ENCODE measurements around the gene CD276.
"Not testable (repeated sequence)": the region's sequence is repeated elsewhere in the genome, so short reads cannot be mapped to it uniquely, and the experiment has no call there.

CD276 gene

DNA sequence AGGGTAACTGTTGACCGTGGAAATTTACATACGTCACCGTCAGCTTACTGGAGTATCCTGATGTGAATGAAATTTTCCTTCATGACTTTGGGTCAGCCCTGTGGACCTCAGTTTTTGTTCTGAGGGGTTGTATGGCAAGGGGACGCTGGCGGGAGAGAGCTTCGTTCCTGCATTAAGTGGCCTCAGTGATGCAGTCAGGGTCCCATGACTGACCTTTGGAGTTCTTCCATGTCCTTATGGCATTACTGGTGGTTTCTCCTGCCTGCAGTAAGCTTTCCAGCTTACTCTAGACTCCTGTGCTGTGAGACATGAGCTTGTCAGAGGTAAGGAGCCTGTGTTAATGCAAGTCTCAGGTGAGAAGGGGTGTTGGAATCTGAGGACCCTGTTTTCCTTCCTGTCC lies 1.8 kb downstream of the CD276 start:
- DNase-seq: no peak

DNA sequence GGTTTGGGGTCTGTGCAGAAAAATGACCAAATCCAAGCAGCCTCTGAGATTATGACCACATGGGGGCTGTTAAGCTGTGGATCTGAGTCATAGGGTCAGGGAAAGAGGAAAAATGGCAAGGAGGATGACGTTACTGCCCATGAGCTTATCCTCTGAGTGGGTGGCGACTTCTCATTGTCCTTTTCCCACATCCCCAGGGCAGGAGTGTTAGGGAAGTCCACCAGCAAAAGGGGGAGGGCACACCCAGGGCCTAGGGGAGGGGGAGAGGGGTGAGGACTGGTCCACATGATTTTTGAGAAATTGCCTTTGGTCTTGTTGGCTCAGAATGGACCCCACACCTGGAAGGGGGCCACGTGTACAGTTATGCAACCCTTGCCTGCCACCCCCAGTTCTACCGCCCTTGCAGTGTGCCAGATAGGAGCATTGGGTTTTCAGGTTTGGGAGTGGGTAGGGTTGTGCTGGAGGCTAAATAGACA lies 2.6 kb downstream of the CD276 start:
- DNase-seq: no peak

DNA sequence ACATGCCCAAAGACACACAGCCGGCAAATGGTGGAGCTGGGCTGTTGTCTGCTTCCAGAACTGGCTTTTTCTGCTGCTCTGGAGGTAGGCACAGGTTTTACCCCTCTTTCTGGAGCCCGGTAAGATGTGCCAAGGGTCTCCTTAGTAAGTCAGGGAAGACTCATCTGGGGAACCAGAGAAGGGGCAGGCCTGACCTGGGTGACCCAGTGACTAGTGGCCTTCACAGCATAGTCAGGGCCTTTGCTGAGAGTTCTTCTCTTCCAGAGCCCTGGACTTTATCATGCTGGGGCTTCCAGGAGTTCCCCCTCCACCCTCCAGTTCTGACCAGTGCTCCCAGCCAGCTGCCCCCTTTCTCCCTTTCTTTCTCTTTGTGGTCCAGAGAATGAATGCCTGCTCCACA lies 3.2 kb downstream of the CD276 start:
- DNase-seq: no peak

DNA sequence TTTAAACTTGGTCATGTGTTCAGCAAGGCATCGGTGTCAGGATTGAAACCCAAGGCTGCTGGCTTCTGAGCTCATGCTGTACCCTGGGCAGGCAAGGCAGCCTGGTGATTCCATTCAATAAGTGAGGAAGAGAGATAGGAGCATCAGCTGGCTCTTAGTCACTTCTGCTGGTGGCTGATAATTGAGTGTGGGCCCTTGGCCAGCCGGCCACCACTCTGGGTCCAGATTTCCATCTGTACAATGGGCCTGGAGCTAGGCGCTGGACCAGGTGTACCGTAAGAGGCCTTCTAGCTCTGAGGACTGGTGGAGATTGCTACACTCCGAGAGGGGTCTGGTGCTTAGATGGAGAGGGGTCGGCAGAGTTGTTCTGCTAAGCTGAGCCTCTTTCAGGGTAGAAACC lies 4.3 kb downstream of the CD276 start:
- no peak for DNase-seq

DNA sequence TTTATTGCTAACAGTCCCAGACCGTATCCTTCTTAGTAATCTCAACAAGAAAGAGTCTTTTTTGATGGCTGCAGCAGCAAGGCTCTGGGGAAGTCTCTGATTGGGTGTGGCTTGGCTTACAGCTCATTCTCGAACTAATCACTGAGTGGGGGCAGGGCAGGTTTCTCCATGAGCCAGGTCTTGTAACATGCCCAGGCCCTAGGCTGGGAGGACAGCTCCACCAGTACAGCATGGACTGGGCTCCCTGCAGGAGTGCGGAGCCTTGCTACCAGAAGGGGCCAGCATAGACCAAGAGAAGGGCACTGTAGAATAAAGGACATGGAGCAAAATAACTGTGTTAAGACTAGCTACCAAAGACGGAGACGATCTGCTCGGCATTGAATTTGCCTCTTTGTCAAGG lies 7.2 kb downstream of the CD276 start:
- no peak for DNase-seq

DNA sequence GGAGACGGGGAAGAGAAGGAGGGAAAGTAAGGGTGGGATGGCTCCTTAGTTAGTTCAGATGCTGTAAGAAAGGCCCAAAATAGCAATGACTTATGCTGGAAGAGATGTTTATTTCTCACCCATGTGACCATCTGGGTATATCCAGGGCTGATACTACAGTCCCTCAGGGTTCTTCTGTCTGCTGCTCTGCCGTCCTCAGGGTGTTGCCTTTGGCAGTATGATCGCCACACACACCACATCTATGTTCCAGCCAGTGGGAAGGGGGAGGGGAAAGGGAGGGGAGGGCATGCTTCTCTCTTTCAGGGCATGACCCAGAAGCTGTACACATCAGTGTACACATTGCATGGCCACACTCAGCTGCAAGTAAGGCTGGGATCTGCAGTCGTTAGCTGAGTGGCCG lies 10.2 kb downstream of the CD276 start:
- no peak for DNase-seq

DNA sequence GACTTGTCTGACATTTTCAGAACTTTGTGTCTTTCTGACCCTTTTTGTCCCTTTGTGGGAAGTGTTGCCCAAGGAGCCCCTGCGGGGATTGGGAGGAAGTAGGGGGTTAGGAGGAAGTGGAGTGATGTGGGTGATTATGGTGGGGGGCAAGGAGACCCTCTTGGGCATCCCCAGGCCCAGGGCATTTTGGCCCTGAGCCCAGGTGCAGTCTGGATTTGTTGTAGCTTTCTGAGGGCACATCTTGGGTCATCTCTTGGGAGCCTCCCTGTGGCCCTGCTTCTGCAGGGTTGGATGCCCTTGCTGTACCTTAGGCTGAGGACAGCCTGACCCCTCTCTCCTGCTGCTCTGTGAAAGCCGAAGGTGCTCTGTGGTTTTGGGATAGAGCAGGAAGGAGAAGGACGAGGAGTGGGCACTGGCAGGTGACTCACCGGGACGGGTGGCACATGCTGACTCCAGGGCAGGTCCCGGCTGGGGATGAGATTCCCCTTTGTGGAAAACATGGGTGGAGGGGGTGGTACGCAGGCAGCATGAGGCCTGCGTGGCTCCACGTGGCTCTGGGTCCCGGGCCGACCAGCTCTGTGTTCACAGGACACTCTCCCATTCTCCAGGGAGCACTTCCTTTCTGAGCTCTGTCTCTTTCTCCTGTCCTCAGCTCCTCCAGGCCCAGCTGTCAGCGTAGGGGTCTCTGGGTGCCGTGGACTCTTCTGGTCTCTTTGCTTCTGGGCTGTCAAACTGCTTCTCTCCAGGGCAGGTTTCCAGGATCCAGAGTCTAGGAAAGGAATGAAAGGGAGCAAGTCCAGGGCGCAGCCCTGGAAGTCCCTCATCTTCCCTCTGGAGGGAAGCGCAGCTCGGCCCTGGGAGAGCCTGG lies 11.8 kb downstream of the CD276 start:
- no peak for DNase-seq

DNA sequence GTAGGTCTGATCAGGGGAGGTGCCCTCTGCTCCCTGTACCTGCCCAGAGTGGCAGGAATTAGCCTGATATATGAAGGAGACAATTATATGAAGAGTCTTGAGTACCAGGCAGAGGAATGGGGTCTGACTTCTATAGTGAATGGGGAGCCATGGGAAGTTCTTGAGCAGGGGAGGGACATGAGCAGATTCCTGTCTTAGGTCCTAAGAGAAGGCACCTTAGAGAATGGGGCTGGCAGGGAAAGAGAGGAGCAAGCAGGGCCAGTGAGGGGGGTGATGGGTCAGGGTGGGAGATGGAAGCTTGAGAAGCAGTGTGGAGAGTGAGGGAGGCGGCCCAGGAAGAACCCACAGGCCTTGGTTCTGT lies 12.4 kb downstream of the CD276 start:
- no peak for DNase-seq

DNA sequence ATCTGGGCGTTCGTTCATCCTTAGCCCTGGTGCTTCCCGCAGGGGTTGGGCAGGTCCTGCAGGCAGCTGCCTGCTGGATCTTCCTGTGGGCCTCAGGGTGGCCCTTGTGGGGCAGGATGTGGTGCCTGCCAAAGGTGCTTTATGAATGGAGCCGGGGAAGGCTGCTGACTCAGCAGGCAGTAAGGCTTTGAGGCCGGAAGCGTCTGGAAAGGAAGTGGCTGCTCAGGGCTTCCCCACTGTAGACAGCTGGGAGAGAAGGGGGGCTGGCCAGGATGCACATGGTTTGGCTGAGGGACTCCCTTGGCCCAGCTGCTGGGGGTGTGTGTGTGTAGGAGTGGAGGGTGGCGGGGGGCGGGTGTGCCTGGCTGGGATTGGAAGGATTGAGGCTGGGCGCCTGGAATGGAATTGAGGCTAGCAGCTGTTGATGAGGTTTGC lies 12.9 kb downstream of the CD276 start:
- peak; percentile 54 for DNase-seq

DNA sequence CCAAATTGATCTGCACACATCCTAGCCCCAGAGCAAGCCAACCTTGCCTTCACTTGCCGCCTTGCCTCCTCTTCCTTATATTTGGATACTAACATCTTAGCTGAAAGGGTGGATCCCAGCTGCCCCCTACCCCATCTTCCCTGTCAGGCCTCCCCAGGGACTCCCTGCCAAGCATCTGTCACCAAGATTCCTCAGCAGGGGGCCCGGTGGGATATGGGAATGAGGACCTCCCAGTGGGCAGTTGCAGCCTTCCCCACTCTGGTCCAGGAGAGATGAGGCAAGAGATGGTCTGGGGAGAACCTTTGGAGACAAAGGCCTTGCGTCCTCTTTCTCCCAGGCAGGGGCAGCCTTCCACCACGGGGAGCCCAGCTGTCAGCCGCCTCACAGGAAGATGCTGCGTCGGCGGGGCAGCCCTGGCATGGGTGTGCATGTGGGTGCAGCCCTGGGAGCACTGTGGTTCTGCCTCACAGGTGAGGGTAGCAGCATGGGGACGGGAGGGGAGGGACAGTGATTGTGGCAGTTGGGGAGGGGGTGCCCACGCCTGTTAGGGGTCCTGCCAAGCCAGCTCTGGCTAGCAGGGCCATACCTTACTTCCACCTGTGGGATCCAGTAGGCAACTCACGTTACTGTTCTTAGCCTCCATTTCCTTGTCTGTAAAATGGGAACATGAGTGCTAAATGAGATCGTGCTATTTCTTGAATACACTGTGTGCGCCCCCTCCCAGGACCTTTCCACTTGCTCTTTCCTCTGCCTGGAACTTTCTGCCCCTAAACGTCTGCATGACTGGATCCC lies 15.3 kb downstream of the CD276 start:
- no peak for DNase-seq

DNA sequence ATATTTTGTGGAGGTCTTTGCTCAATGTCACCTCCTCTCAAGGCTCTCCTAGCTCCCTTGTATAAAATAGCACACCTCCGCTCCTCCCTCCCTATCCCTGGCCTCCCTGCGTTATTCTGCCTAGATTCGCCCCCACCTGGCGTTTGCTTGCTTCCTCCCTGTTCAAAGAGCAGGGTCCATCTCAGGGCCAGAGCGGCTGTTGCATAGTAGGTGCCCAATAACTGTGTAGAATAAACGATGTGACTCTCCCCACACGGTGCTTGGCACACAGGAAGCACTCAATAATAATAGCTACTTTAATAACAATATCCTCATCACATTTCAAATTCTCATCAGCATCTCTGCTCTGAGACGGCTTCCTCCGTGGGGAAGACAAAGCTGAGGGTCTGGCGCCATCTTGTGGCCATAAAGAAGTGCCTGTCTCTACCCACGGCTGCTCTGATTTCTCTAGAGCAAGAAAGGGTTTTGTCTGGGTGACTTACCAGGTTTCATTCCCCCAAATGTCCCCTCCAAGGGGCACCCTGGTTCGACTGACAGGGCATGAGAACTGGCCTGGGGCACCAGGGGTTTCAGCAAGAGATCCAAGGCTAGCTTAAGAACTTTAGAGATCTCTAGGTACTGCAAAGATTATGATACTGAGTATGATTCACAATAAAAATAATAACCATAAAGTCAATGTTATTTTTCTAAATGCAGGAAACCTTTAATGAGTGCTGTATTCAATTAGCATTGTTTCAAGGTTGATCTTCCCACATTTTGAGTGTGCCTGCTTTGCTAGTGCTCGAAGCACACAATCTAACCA lies 16.1 kb downstream of the CD276 start:
- peak; percentile 69 for DNase-seq

DNA sequence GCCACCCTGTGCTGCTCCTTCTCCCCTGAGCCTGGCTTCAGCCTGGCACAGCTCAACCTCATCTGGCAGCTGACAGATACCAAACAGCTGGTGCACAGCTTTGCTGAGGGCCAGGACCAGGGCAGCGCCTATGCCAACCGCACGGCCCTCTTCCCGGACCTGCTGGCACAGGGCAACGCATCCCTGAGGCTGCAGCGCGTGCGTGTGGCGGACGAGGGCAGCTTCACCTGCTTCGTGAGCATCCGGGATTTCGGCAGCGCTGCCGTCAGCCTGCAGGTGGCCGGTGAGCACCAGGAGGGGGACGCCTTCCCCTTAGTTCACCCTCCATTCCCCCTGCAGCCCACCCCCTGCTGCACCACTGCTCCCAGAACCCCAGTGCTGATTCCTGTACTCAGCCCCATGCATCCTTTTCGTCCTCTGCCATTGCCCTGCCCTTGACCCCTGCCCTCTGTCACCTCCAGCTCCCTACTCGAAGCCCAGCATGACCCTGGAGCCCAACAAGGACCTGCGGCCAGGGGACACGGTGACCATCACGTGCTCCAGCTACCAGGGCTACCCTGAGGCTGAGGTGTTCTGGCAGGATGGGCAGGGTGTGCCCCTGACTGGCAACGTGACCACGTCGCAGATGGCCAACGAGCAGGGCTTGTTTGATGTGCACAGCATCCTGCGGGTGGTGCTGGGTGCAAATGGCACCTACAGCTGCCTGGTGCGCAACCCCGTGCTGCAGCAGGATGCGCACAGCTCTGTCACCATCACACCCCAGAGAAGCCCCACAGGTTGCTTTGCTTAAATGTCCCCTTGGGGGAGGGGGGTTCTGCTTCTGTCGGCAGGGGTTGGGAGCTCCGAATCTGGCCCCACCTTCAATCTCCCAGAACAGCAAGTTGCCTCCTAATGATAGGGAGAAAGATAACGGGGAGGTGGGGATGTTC lies 18.4 kb downstream of the CD276 start:
- not testable (repeated sequence) for DNase-seq

DNA sequence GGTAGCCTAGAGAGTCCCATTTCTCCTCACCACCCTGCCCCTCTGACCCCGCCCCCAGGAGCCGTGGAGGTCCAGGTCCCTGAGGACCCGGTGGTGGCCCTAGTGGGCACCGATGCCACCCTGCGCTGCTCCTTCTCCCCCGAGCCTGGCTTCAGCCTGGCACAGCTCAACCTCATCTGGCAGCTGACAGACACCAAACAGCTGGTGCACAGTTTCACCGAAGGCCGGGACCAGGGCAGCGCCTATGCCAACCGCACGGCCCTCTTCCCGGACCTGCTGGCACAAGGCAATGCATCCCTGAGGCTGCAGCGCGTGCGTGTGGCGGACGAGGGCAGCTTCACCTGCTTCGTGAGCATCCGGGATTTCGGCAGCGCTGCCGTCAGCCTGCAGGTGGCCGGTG lies 19.4 kb downstream of the CD276 start:
- not testable (repeated sequence) for DNase-seq

DNA sequence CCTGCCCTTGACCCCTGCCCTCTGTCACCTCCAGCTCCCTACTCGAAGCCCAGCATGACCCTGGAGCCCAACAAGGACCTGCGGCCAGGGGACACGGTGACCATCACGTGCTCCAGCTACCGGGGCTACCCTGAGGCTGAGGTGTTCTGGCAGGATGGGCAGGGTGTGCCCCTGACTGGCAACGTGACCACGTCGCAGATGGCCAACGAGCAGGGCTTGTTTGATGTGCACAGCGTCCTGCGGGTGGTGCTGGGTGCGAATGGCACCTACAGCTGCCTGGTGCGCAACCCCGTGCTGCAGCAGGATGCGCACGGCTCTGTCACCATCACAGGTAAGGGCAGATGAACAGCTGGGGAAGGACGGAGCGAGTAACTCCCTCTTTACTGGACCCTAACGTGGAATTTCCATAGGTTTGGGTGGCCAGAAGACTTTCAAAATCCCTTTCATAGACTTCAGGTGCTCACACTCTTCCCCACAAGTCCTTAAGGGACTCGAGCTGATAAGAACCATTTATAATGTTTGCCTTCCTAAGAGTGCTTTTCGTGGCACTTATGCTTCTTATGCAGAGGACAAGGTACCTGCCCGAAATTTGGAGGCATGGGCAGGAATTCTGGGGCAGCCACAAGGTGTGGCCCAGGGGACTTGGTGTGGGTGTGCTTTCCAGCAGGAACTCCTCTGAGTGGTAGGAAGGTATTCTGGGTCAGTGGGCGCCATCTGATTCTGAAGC lies 20.1 kb downstream of the CD276 start:
- not testable (repeated sequence) for DNase-seq

DNA sequence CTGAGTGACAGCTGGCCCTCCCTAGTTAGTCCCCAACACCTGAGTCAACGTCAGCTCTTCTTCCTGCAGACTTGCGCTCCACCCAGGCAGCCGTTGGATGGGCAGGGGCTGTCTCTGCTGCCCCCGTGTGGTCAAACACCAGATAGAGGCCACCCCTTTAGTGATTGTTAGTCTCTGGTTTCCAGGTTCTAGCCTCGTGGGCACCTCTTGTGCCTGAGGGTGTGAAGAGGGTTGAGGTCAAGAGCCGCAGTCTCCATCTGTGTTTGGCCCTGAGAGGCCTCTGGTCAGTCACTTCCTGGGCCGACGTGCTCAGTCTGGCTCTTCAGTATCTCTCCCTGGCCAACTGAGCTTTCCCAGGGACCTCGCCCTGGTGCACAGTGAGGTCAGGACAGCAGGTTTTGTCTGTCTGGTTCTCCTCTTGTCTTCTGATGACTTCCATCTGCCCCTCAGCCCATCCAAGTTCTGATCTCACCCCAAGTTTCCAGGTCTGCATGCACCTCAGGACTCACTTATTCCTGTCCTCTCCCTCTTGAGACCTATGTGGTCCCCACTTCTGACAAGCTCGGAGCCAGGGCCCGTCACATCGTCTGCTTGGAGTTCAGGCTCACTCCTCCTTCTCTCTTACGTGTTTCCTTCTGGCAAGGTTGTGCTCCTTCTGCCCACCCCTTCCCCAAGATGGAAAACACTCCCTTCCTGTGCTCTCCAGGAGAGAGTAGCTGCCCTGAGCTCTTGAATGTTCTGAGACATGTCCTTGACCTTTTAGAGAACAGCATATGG lies 20.9 kb downstream of the CD276 start:
- DNase-seq: peak; percentile 45

DNA sequence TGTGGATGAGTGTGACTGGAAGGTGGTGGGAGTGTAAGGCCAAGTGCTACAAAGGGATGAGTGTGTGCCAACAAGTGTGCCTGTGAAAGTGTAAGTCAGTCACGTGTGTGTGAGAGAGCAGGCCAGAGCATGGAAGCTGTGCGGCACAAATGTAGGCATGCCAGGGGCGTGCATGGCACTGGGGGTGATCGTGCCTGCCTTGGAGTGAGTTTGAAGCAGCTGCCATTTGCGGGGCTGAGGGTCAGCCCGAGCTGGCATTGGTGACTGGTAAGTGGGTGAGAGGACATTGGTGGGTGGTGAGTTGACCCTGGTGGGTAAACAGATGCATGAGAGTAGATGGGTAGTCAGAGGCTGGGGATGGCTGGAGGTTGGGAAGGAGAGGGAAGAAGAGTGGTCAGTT lies 24.5 kb downstream of the CD276 start:
- no peak for DNase-seq

DNA sequence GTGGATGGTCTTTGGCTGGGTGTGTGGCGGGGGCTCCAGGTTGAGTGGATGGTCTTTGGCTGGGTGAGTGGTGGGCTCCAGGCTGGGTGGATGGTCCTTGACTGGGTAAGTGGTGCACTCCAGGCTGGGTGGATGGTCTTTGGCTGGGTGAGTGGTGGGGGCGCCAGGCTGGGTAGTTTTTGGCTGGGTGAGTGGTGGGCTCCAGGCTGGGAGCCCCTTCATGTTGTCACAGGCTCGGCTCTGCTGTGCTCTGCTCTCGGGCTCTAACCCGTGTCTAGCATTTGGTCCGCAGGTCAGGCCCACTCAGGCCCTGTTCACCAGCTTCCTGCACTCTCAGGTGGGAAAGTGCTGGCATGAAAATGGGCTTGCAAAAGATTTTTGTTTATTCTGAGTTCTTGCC lies 25.1 kb downstream of the CD276 start:
- DNase-seq: no peak

DNA sequence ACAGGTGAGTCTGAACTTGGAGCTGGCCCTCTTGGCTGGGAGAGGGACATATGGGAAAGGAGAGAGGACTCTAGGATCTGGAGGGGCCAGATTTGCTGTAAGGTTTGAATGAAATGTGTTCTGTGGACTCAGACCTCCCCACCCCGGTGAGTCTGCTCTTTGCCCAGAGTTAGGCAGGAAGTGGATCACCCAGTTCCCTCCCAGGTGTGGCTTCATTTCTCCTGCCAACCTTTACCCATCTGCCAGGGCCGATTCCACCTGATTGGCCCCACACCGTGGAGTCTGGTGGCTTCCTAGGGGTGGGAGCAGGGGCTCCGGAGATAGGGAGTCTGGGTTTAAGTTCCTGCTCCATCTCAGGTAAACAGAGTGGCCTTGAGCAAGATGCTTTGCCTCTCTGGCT lies 25.5 kb downstream of the CD276 start:
- DNase-seq: no peak

DNA sequence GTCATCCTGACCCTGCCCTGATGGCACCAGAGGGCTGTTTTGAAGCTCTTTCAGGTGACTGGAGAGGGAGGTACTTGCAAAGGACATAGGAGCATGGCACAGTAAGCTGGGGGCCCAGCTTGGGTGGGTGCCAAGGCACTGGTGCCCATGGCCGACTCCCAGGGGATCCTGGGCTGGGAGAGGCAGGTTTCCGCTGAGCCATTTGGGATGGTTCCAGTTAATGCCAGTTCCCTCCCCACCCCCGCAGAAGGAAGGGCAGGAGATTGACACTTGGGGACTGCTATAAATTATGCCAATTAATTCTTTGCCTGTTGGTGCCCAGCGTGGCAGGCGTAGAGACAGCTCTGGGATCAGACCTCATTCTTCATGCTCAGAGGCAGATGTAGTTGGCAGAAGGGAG lies 26.1 kb downstream of the CD276 start:
- no peak for DNase-seq

DNA sequence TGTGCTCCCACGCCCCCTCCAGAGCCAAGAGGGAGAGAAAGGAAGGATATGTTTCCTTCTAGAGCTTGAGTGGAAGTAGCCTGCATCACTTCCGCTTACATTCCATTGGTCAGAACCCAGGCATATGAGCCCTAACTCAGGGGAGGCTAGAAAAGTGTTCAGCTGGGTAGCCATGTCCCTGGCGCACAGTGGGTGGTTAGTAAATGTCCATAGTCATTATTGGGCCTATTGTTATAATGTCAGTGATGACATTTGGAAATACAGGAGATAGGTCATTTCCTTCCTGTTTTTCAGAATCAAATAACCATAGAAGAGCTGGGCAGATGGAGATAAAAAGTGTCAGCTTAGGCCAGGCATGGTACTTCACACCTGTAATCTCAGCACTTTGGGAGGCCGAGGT lies 27.3 kb downstream of the CD276 start:
- no peak for DNase-seq

DNA sequence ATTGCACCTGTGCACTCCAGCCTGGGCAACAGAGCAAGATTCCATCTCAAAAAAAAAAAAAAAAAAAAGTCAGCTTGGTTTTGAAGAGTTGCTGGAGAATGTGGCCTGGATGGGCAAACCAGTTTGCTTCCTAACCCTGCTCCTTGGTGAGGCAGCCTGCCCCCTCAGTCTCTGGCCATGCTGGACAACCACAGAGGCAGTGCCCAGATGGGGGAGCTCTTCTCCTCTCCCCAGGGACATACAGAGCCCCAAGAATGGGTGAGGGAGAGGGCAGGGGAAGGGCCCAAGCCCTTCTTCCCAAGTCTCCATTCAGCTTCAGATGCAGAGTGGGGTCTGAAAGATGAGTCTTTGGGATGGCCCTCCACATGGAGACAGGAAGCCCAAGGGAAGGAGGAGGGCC lies 27.9 kb downstream of the CD276 start:
- no peak for DNase-seq

All from effector CD4-positive, alpha-beta T cell (primary cell).